Effector memory CD4-positive, alpha-beta T cell (primary cell): ENCODE measurements around the gene MYO7A.

Experiments
- DNase-seq, 3 donors: peaks; one replicate each; pipeline ENCODE4 v3.0.0-alpha.2; 2020
- H3K27ac ChIP-seq: 2 replicates; pipeline ENCODE4 v1.7.0; 2013; ENCODE audit warnings: mild to moderate bottlenecking, low read length, moderate library complexity; ENCODE audit not compliant: insufficient read depth, poor library complexity, severe bottlenecking
- H3K27me3 ChIP-seq: replicated peaks from 2 replicates; pipeline ENCODE4 v1.7.0; 2013; ENCODE audit warnings: mild to moderate bottlenecking, low read length; ENCODE audit not compliant: insufficient read depth, control insufficient read depth, poor library complexity, severe bottlenecking
- H3K36me3 ChIP-seq: 2 replicates; pipeline ENCODE4 v1.7.0; 2013; ENCODE audit warnings: mild to moderate bottlenecking, low read length, moderate library complexity; ENCODE audit not compliant: control insufficient read depth, insufficient read depth
- H3K4me1 ChIP-seq: 2 replicates; pipeline ENCODE4 v1.7.0; 2013; ENCODE audit warnings: low read length, mild to moderate bottlenecking; ENCODE audit not compliant: control insufficient read depth, insufficient read depth, poor library complexity, severe bottlenecking
- H3K4me3 ChIP-seq: 2 replicates; pipeline ENCODE4 v1.7.0; 2013; ENCODE audit warnings: low read length, low read depth, mild to moderate bottlenecking; ENCODE audit not compliant: insufficient read depth, poor library complexity, severe bottlenecking
- H3K9me3 ChIP-seq: 2 replicates; pipeline ENCODE4 v1.7.0; 2013; ENCODE audit warnings: mild to moderate bottlenecking, low read length, moderate library complexity; ENCODE audit not compliant: control insufficient read depth

The MYO7A gene

DNA sequence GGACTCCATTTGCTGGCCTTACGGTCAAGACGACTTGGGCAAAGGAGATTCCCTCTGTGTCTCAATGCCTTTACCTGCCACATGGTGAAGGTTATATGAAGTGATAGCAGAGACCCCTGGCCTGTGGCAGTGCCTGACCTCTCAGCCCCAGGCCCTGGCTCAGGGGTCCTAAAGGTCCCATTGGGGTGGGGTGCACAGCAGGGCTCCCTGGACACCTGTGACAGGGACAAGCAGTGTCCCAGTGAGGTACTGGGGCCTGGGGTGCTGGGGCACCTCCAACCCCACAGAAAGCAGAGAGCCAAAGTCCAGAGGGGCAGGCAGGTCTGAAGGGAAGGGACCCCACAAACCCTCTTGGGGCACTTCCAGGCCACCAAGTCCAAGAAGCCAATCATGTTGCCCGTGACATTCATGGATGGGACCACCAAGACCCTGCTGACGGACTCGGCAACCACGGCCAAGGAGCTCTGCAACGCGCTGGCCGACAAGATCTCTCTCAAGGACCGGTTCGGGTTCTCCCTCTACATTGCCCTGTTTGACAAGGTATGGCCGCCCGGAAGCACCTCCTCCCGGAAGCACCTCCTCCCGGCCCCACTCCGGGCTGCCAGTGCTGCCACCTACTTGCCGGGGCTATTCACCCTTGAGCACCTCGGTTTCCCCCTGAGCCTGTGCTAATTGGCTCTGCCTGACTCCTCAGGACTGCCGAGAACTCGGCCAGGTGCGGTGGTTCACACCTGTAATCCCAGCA, 62.5 kb downstream of the MYO7A start:
- Histone ChIP-seq H3K4me1 (no peaks in the 10 kb centered on the region), H3K27ac (no peak overlapping the region), H3K4me3 (no peak overlapping the region)

GRCh38 chr11:77191429-77191822, 63.4 kb downstream of the MYO7A start:
- Histone ChIP-seq H3K36me3 (no peaks in the 10 kb centered on the region), H3K27ac (no peak overlapping the region), H3K4me1 (no peaks in the 10 kb centered on the region), H3K27me3 (no peaks in the 10 kb centered on the region), H3K4me3 (no peak overlapping the region), H3K9me3 (no peaks in the 10 kb centered on the region)
- DNase-seq = no peak

More for the DNA sequence above, 62.5 kb downstream of the MYO7A start:
- no peak for DNase-seq
- Histone ChIP-seq H3K9me3 (no peaks in the 10 kb centered on the region), H3K36me3 (no peaks in the 10 kb centered on the region), H3K27me3 (no peaks in the 10 kb centered on the region)

GRCh38 chr11:77191823-77192495, 63.9 kb downstream of the MYO7A start:
- Histone ChIP-seq H3K4me3 (no peak overlapping the region), H3K4me1 (no peaks in the 10 kb centered on the region)

DNA sequence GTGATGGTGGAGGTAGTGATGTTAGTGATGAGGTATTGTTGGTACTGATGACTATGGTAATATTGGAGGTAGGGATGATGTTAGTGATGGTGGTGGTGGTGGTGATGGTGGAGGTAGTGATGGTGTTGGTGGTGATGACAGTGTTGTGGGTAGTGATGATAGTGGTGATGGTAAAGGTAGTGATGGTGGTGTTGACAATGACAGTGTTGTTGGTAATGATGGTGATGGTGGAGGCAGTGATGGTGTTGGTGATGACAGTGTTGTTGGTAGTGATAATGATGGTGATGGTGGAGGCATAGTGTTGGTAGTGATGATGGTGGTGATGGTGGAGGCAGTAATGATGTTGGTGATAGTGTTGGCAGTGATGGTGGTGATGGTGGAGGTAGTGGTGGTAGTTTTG, 65.1 kb downstream of the MYO7A start:
- no peak for DNase-seq
- no peaks in the 10 kb centered on the region for H3K9me3 ChIP-seq
- no peak overlapping the region for H3K27ac ChIP-seq
- H3K4me3 ChIP-seq = no peak overlapping the region
- no peaks in the 10 kb centered on the region for H3K27me3 ChIP-seq
- no peaks in the 10 kb centered on the region for H3K36me3 ChIP-seq
- no peaks in the 10 kb centered on the region for H3K4me1 ChIP-seq

More at GRCh38 chr11:77191823-77192495, 63.9 kb downstream of the MYO7A start:
- Histone ChIP-seq H3K9me3 (no peaks in the 10 kb centered on the region), H3K27ac (no peak overlapping the region), H3K36me3 (no peaks in the 10 kb centered on the region), H3K27me3 (no peaks in the 10 kb centered on the region)
- peak in 1 of 3 donors; percentile 12 for DNase-seq

- Histone ChIP-seq H3K27me3 (no peaks in the 10 kb centered on the region), H3K4me3 (no peak overlapping the region), H3K4me1 (no peaks in the 10 kb centered on the region), H3K36me3 (no peaks in the 10 kb centered on the region), H3K27ac (no peak overlapping the region), H3K9me3 (no peaks in the 10 kb centered on the region)
- no peak for DNase-seq
Measured at GRCh38 chr11:77193911-77194830, 66.1 kb downstream of the MYO7A start.

GRCh38 chr11:77195071-77195755, 67.2 kb downstream of the MYO7A start:
- Histone ChIP-seq H3K27me3 (no peaks in the 10 kb centered on the region), H3K4me3 (no peak overlapping the region), H3K4me1 (no peaks in the 10 kb centered on the region), H3K27ac (no peak overlapping the region), H3K36me3 (no peaks in the 10 kb centered on the region), H3K9me3 (no peaks in the 10 kb centered on the region)
- no peak for DNase-seq

DNA sequence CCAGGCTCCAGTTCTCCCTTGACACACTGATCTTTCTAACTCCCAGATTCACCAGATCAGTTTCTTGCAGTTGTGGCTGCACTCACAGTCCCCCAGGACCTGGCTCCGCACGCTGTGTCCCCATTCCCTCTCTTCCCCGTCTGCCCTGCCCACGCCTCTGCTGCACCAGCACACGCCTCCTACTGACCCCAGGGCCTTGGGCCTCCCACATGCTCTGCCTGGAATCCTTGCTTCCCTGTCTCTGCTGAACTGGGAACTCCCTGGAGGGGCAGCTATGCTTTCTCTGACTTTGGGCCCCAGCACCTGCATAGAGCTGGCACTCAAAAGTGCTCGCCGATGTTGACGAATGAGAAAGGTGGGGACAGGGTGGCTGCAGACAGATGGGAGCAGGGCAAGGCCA, 68.9 kb downstream of the MYO7A start:
- DNase-seq = no peak
- H3K36me3 ChIP-seq = no peaks in the 10 kb centered on the region
- no peak overlapping the region for H3K27ac ChIP-seq
- H3K4me1 ChIP-seq = no peaks in the 10 kb centered on the region
- no peaks in the 10 kb centered on the region for H3K27me3 ChIP-seq
- no peak overlapping the region for H3K4me3 ChIP-seq
- no peaks in the 10 kb centered on the region for H3K9me3 ChIP-seq

DNA sequence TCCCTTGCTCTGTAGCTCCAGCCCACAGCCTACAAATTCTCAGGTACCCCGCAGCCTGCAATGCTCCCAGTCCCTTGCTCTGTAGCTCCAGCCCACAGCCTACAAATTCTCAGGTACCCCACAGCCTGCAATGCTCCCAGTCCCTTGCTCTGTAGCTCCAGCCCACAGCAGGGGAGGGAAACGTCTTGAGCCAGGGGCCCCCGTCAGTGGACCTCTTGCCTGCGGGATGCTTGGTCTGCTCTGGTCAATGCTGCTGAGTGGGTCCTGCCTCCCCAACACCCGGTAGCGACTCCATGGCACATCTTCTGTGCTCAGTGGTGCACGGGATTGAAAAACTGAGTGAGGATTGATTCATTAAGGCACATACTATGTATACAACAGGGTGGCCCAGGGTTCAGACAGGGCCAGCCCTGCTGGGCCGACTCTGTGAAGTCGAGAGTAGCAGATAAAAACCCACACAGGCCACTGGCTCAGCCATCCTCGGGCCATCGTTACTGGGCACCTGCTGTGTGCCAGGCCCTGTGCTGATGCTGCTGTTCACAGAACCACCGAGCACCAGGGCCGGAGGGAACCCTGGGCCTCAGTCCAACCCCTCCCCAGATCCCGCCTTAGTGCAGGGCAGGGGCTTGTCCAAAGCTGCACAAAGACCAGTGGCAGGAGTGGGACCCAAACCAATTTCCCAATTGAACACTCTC, 69.7 kb downstream of the MYO7A start:
- H3K4me1 ChIP-seq = no peaks in the 10 kb centered on the region
- no peaks in the 10 kb centered on the region for H3K27me3 ChIP-seq
- no peaks in the 10 kb centered on the region for H3K36me3 ChIP-seq
- no peak for DNase-seq
- no peaks in the 10 kb centered on the region for H3K9me3 ChIP-seq
- H3K4me3 ChIP-seq = no peak overlapping the region
- no peak overlapping the region for H3K27ac ChIP-seq

- no peaks in the 10 kb centered on the region for H3K27me3 ChIP-seq
- H3K9me3 ChIP-seq = no peaks in the 10 kb centered on the region
- DNase-seq = no peak
- no peaks in the 10 kb centered on the region for H3K4me1 ChIP-seq
- H3K4me3 ChIP-seq = no peak overlapping the region
- no peaks in the 10 kb centered on the region for H3K36me3 ChIP-seq
- no peak overlapping the region for H3K27ac ChIP-seq
Measured at GRCh38 chr11:77198440-77198849, 70.4 kb downstream of the MYO7A start.
